GM20000 (cell line): ENCODE measurements around the gene NR4A3.

Experiments used
- DNase-seq: peaks from one replicate; pipeline ENCODE4 v3.0.0; 2012; ENCODE audit warnings: low spot score
- TF ChIP-seq, protein P1 (sequence below): IDR thresholded peaks from 2 replicates; pipeline ENCODE4 v1.5.1; 2012; ENCODE audit warnings: mild to moderate bottlenecking, control low read depth; ENCODE audit errors: extremely low read depth, missing control alignments

Gene NR4A3

DNA sequence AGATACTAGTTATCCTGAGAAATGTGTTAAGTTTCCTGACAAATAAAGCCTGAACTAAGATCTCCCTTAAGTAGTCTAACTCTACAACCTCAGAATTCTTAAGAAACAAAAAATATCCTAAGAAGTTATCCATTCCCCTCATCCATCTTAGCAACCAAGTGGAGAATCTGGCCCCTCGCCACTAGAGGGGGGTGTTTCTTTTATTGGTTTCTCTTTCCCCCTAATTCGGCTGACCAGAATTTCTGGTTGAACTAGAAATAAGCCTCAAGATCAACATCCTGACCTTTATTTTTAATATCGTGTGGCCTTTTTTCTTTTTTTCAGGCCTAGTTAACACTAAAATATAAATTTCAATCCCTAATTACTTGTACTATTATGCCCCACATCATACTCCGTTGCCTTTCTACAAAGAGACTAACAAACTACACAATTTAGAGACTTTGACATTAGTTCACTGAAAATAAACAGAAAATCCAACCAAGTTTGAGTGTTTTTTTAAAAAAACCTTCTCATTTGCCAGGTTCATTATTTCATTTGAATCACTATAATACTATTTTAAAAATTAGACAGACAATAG, 14.3 kb upstream of the NR4A3 start:
- peak; percentile 73 for DNase-seq
- TF ChIP-seq, protein P1, sequence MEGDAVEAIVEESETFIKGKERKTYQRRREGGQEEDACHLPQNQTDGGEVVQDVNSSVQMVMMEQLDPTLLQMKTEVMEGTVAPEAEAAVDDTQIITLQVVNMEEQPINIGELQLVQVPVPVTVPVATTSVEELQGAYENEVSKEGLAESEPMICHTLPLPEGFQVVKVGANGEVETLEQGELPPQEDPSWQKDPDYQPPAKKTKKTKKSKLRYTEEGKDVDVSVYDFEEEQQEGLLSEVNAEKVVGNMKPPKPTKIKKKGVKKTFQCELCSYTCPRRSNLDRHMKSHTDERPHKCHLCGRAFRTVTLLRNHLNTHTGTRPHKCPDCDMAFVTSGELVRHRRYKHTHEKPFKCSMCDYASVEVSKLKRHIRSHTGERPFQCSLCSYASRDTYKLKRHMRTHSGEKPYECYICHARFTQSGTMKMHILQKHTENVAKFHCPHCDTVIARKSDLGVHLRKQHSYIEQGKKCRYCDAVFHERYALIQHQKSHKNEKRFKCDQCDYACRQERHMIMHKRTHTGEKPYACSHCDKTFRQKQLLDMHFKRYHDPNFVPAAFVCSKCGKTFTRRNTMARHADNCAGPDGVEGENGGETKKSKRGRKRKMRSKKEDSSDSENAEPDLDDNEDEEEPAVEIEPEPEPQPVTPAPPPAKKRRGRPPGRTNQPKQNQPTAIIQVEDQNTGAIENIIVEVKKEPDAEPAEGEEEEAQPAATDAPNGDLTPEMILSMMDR: peak; percentile 74

DNA sequence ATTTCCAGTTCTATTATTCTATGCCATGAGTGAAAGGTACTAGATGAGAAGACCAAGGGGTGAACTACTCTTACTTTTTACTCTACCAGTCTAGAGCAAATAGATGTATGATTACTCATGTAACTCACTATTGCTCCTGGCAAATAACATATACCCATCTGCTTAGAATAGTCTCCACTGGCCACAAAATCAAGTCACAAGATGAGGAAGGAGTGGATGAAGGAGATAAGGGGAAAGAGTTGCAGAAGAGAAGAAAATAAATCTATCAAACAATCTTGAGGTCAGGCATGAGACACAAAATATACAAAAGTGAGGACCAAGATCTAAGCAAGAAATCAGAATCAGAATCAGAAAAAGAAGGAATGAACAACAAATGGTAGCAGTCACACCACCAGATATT, 13.7 kb upstream of the NR4A3 start:
- TF ChIP-seq, protein P1: no peak
- no peak for DNase-seq

DNA sequence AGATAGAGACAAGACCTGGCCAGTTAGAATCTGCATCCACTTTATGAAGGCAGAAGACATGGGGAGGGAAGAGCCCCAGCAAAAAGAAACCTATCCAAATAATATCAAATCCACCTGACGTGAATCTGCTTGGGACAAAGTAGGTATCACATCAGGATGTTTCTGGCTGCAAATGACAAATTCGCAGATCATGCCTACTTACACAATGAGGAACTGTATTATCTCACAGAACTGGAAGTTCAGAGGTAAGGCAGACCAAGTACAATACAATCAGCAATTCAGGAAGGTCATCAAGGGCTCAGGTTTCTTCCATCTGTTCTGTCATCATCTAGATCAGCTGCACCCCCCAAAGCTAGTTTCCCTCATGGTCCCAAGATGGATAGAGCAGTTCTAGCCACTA, 13.2 kb upstream of the NR4A3 start:
- TF ChIP-seq, protein P1: no peak
- DNase-seq: no peak

DNA sequence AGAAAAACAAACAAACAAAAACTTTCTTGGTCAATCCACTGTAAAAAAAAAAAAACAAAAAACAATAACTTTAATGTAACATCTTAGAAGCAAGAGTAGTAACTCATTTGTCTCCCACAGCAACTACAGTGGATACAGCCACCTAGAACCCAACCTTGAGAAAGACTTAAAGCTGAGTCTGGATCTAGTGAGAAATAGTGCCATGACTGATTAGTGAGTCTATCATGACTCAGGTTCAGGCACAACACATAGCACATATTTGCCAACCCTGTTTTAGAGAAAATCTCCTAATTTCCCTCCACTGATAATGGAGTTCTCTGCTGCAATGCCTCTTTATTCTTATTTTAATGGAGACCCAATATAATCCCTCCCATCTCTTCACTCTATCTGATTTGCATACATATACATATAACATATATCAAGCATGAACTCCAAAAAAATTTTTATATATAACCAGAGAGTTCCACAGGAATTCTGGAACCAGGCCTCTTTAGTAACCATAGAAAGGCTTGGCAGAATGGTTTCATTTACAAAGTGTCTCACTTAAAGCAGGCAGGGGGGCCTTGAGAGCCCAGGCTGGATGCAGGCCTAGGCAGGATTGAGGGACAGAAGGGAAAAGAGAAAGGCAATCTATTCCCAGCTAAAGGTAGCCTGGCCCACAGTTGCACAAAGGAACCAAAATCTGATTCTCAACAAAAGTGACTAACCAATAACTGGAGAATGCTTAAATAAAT, 11.9 kb upstream of the NR4A3 start:
- no peak for DNase-seq
- TF ChIP-seq, protein P1: no peak

DNA sequence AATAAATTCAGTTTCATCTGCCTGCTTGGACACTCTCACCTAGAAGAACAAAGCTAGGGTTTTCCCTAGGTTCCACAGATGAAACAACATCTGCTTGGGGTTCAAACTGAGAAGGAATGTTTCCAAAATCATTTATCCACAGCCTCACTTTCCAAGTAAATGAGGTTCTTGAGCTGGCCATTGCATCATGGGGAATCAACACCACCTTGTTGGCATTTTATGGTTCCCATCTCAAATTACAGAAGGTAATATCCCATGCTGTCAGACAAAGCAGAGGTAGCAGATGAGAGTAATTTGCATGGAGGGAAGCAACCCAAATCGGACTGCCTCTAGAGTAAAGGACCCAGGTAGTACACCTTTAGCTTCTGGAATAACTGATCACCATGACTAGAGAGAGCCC, 10.5 kb upstream of the NR4A3 start:
- no peak for DNase-seq

DNA sequence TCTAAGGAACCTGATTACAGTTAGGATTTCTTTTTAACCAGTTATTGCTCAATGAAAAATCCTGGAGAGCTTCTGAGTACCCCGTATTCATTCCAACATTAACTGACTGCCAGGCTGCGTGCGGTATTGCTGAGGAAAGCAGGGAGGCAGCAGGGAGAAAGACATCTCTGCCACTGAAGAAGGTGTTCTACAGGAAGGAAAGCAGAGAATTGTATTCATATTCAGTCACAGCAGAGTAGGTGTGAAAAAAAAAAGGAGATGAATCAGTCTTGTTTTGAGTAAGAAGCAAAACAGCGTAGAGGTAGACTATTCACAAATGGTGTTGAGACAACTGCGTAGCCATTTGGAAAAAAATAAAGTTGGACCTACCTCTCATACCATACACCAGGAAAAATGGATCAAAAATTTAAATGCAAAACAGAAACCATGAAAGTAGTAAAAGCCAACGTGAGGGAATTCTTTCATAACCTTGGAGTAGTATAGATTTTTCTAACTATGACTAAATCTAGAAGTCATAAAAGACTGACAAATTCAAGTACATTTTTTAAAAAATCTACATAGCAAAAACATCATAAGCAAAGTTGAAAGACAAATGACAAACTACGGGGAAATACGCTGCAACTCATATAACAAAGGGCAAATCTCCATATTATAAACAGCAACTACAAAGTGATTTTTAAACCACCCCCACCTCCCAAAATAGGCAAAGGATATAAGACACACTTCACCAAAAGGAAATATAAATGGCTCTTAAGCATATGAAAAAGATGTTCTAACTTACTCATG, 9.9 kb upstream of the NR4A3 start:
- TF ChIP-seq, protein P1: no peak
- DNase-seq: peak; percentile 63

More for the DNA sequence above, 10.5 kb upstream of the NR4A3 start:
- TF ChIP-seq, protein P1: no peak

DNA sequence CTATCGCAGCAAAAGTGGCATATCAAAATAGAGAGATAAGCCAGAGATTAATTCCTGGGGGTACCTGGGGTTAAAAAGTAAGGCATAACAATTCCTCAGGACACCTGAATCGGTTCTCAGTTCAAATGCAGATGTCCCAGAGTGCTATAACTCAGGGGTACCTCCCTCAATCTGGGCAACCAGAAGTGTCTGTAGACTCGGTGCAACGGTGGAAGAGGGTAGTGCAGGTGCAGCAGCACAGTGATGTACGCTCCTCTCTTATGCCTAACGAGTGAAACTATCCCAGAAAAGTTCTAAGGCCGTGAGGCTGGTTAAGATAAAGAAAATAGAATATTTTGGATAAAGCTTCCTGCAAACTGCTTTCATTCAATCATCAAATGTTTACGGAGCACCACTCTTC, 7.9 kb upstream of the NR4A3 start:
- DNase-seq: no peak
- TF ChIP-seq, protein P1: no peak
